OCI-LY7 (cell line): ENCODE data around the gene ARAP1.

ENCODE experiments used
- CTCF ChIP-seq: fragments of 200-600 bp; sonication (generic); conservative IDR thresholded peaks from 2 replicates; pipeline ENCODE4 v1.5.1; 2014; ENCODE audit warnings: mild to moderate bottlenecking, antibody characterized with exemption, low read length, moderate library complexity, mixed read lengths
- EZH2phosphoT487 ChIP-seq: fragments of 200-600 bp; sonication (generic); IDR thresholded peaks from 2 replicates; pipeline ENCODE4 v1.6.1; 2018; ENCODE audit warnings: low read depth, borderline replicate concordance, mild to moderate bottlenecking, mixed run types, antibody characterized with exemption, low read length, moderate library complexity, mixed read lengths

- TF ChIP-seq CTCF (no peak), EZH2phosphoT487 (no peak)
Observed at GRCh38 chr11:72773696-72774095, 21.5 kb upstream of the ARAP1 start.
